Cortex of kidney (tissue), 1 donor: ENCODE results near the gene NQO2.

ENCODE experiments used
- DNase-seq: peaks from one replicate; lab custom pipeline; 2025; lab: John Stamatoyannopoulos, UW

The NQO2 gene

GRCh38 chr6:2999618-3000557, at the start of gene NQO2:
NQO2 (plus strand) TSS chr6:2999894; CDS start chr6:3006553, 6,659 bp downstream.
- no peak for DNase-seq

- DNase-seq: no peak
Observed at GRCh38 chr6:2950713-2951112, 49.0 kb upstream of the NQO2 start.

GRCh38 chr6:2951728-2952127, 48.0 kb upstream of the NQO2 start:
- DNase-seq: no peak

- DNase-seq: no peak
Observed at GRCh38 chr6:2952557-2953095, 47.1 kb upstream of the NQO2 start.

GRCh38 chr6:2953098-2953497, 46.6 kb upstream of the NQO2 start:
- no peak for DNase-seq

- no peak for DNase-seq
Observed at GRCh38 chr6:2956930-2957685, 42.6 kb upstream of the NQO2 start.

GRCh38 chr6:2957696-2958330, 41.9 kb upstream of the NQO2 start:
- no peak for DNase-seq

- no peak for DNase-seq
Observed at GRCh38 chr6:2958331-2958711, 41.4 kb upstream of the NQO2 start.

- DNase-seq: no peak
Observed at GRCh38 chr6:2958776-2959175, 40.9 kb upstream of the NQO2 start.

- no peak for DNase-seq
Observed at GRCh38 chr6:2959909-2960719, 39.6 kb upstream of the NQO2 start.

- DNase-seq: no peak
Observed at GRCh38 chr6:2960935-2961334, 38.8 kb upstream of the NQO2 start.

GRCh38 chr6:2961506-2961905, 38.2 kb upstream of the NQO2 start:
- no peak for DNase-seq

- DNase-seq: no peak
Observed at GRCh38 chr6:2962004-2962403, 37.7 kb upstream of the NQO2 start.

- DNase-seq: no peak
Observed at GRCh38 chr6:2962636-2963035, 37.1 kb upstream of the NQO2 start.

GRCh38 chr6:2963756-2964155, 35.9 kb upstream of the NQO2 start:
- no peak for DNase-seq

- no peak for DNase-seq
Observed at GRCh38 chr6:2964793-2965505, 34.7 kb upstream of the NQO2 start.

- no peak for DNase-seq
Observed at GRCh38 chr6:2966347-2966746, 33.3 kb upstream of the NQO2 start.

- no peak for DNase-seq
Observed at GRCh38 chr6:2967936-2968335, 31.8 kb upstream of the NQO2 start.

GRCh38 chr6:2968600-2969135, 31.0 kb upstream of the NQO2 start:
- no peak for DNase-seq

- no peak for DNase-seq
Observed at GRCh38 chr6:2969549-2969948, 30.1 kb upstream of the NQO2 start.
